Activated T-helper 1 cell treated with anti-CD3 and anti-CD28 coated beads, Interleukin-12 subunit alpha, Interleukin-12 subunit beta, Interleukin-2, Interleukin-4 antibody, amounts not matched to agents 30 ng/mL and 10 ng/mL and 1 ng/mL, durations not matched to agents 14 hours and 24 hours and 36 hours (primary cell): ENCODE measurements around the gene HSD17B2. TPM values are rescaled to one million over a fixed set of nuclear protein-coding genes. Genes with fewer than 3 reads are reported as not detected.
"Not testable (repeated sequence)": the region's sequence is repeated elsewhere in the genome, so short reads cannot be mapped to it uniquely, and the experiment has no call there.

Experiments
- DNase-seq: peaks from one replicate; pipeline ENCODE4 v3.0.0; 2021; ENCODE audit warnings: low spot score
- H3K27ac Mint-ChIP-seq: one replicate; pipeline ENCODE4 v1.8.0; 2021; ENCODE audit warnings: mild to moderate bottlenecking, mixed read lengths
- H3K27me3 Mint-ChIP-seq: one replicate; pipeline ENCODE4 v1.8.0; 2022; ENCODE audit warnings: mild to moderate bottlenecking, moderate library complexity, mixed read lengths; ENCODE audit not compliant: insufficient read depth
- H3K36me3 Mint-ChIP-seq: one replicate; pipeline ENCODE4 v1.8.0; 2021; ENCODE audit warnings: low read depth, mixed read lengths
- H3K4me1 Mint-ChIP-seq: one replicate; pipeline ENCODE4 v1.8.0; 2021; ENCODE audit warnings: low read depth, mixed read lengths
- H3K4me3 Mint-ChIP-seq: one replicate; pipeline ENCODE4 v1.8.0; 2021; ENCODE audit warnings: mild to moderate bottlenecking, moderate library complexity, mixed read lengths
- H3K9me3 Mint-ChIP-seq: one replicate; pipeline ENCODE4 v1.8.0; 2021; ENCODE audit warnings: mixed read lengths
- intact Hi-C: fragments of 100-400 bp; cut with micrococcal nuclease; formaldehyde crosslinking; loops from one replicate; pipeline ENCODE4 v1.15.1; 2024
- total RNA-seq: library from RNA; stranded (reverse); gene quantifications from 2 replicates; pipeline ENCODE4 v1.2.3, GENCODE V29; 2022

Gene HSD17B2
- total RNA-seq, 1 donor from 2014 or later: not detected

DNA sequence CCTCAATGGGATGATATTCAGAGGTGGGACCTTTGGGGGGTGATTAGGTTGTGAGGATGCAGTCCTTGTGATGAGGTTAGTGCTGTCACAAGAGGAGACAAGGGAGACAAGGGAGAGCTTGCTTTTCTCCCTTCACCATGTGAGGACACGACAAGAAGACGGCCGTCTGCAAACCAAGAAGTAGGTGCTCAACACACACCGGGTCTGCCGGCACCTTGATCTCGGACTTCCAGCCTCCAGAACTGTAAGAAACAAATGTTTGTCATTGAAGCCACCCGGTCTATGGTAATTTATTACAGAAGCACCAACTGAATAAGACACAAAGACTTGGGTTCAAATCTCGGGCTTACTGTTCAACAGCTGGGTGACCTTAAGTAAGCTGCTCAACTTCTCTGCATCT, 70.1 kb downstream of the HSD17B2 start:
- Mint-ChIP-seq H3K4me3 (no peak overlapping the region), H3K36me3 (no peaks in the 10 kb centered on the region), H3K4me1 (no peaks in the 10 kb centered on the region), H3K27ac (no peak overlapping the region), H3K27me3 (peaks cover 12% of the 10 kb centered on the region), H3K9me3 (no peaks in the 10 kb centered on the region)
- no peak for DNase-seq
- intact Hi-C loops: no loop called here

DNA sequence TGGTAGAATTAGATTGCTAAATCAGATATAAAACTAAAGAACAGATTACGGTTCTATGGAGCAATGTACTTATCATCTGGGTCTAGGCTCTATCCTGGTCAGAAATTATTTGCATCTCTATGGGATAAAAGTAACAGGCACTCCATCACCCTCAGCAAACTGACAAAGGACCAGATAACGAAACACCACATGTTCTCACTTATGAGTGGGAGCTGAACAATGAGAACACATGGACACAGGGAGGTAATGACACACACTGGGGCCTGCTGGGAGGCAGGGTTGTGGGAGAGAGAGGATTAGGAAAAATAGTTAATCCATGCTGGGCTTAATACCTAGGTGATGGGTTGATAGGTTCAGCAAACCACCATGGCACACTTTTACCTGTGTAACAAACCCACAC, 73.0 kb downstream of the HSD17B2 start:
- Mint-ChIP-seq H3K4me1 (no peaks in the 10 kb centered on the region), H3K9me3 (no peaks in the 10 kb centered on the region), H3K27me3 (peaks cover 12% of the 10 kb centered on the region), H3K27ac (no peak overlapping the region), H3K36me3 (no peaks in the 10 kb centered on the region), H3K4me3 (no peak overlapping the region)
- intact Hi-C loops: no loop called here
- DNase-seq: no peak

DNA sequence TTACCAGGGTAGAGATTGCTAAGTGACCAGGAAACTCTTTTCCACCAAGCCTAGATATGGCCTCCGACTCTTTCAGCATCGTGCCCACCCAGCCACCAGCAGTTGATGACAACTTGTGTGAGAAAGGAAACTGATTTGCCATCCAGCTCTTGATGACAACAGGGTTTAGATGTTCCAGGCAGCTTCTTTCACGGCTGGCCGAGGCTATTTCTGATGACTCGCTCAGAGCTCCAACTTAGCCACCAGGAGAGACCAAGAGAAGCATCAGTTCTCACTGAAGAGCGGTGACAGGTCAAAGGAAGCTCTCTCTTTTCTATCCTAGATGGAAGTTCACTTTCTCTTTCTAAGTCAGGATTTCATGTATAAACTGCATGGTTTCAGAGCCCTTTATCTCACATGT, 73.7 kb downstream of the HSD17B2 start:
- Mint-ChIP-seq H3K9me3 (no peaks in the 10 kb centered on the region), H3K4me1 (no peaks in the 10 kb centered on the region), H3K27me3 (peaks cover 11% of the 10 kb centered on the region), H3K4me3 (no peak overlapping the region), H3K27ac (no peak overlapping the region), H3K36me3 (no peaks in the 10 kb centered on the region)
- DNase-seq: no peak
- intact Hi-C loops: no loop called here

DNA sequence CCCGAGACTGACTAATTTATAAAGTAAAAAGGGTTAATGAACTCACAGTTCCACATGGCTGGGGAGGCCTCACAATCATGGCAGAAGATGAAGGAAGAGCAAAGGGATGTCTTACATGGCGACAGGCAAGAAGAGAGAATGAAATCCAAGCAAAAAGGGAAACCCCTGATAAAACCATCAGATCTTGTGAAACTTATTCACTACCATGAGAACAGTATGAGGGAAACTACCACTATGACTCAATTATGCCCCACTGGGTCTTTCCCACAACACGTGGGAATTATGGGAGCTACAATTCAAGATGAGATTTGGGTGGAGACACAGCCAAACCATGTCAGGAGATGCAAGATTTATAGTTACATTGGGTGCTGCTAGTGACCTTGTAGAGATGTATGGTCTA, 74.2 kb downstream of the HSD17B2 start:
- H3K27me3 Mint-ChIP-seq, H3K9me3 Mint-ChIP-seq, H3K27ac Mint-ChIP-seq, H3K4me1 Mint-ChIP-seq, H3K4me3 Mint-ChIP-seq, H3K36me3 Mint-ChIP-seq, intact Hi-C loops, DNase-seq: not testable (repeated sequence)

DNA sequence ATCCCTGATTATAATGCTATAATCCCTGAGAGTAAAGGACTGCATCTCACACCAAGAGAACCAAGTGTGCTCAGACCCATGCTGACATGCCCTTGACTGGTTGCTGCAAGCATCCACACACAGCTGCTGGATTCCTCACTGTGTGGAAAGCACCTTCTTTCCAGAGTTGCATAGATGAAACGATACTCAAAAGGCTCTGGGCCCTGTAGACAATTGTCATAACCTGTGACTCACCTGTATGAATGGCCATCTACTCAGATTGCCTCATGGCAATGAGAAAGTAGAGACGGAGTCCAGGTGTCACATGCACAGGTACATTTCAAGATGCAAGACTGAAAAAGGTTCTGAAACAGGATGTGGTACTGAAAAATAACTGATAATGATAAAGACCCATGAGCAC, 76.9 kb downstream of the HSD17B2 start:
- no peak for DNase-seq
- Mint-ChIP-seq H3K36me3 (no peaks in the 10 kb centered on the region), H3K4me1 (no peaks in the 10 kb centered on the region), H3K27me3 (no peaks in the 10 kb centered on the region), H3K9me3 (no peaks in the 10 kb centered on the region), H3K4me3 (no peak overlapping the region), H3K27ac (no peak overlapping the region)
- intact Hi-C loops: no loop called here

DNA sequence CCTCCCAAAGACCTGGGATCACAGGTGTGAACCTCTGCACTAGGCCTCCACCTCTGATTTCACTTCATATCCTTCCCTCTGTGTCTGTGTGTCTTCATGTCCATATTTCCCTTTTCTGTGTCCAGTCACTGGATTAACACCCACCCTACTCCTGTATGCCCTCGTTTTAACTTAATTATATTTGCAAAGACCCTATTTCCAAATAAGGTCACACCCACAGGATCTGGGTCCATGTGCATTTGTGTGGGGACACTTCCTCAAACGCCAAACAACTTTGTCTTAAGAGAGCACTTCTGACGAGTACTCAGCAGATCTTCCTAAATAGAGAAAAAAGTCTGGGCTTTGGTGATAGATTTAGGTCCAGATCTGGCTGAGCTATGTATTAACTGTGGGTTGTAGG, 78.7 kb downstream of the HSD17B2 start:
- Mint-ChIP-seq H3K27ac (no peak overlapping the region), H3K36me3 (no peaks in the 10 kb centered on the region), H3K9me3 (no peaks in the 10 kb centered on the region), H3K4me1 (no peaks in the 10 kb centered on the region), H3K4me3 (no peak overlapping the region), H3K27me3 (no peaks in the 10 kb centered on the region)
- DNase-seq: no peak
- intact Hi-C loops: no loop called here

DNA sequence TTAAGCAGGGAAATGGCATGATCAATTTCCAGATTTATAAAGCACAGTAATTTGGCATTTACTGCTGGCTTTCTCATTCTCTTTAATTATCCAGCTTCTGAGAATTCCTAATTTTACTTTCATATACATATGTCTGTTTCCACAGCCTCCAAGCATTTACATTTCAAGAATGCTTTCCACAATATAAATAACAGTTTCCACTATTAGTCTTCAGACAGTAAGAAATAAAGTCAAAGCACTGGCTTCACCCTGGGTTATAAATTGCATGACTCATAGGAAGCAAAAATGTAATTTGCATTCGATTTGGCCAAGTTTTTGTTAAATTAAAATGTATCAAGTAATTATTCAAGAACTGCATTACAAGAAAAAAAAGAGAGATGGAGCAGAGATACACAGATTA, 81.5 kb downstream of the HSD17B2 start:
- no peaks in the 10 kb centered on the region for H3K27me3 Mint-ChIP-seq
- H3K27ac Mint-ChIP-seq: no peak overlapping the region
- no peaks in the 10 kb centered on the region for H3K36me3 Mint-ChIP-seq
- DNase-seq: no peak
- H3K4me3 Mint-ChIP-seq: no peak overlapping the region
- no peaks in the 10 kb centered on the region for H3K9me3 Mint-ChIP-seq
- intact Hi-C loops: no loop called here
- no peaks in the 10 kb centered on the region for H3K4me1 Mint-ChIP-seq

DNA sequence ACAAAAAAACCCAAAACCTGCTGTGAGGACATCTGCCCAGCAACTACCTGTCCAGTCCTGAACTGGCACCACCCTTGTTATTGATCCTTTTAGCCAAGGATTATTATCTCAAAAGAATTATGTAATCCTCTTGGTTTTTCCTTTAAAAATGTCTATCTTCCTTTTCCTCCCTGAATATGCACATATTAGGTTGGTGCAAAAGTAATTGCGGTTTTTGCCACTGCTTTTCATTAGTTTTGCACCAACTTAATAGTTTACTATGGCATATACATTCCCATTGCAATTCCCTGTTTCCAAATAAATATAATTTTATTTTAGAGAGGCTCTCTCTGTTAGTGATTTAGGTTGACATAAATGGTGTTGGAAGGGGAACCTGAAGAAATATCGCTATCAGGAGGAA, 83.7 kb downstream of the HSD17B2 start:
- Mint-ChIP-seq H3K27me3 (peaks cover 5% of the 10 kb centered on the region), H3K4me3 (no peak overlapping the region), H3K4me1 (no peaks in the 10 kb centered on the region), H3K9me3 (no peaks in the 10 kb centered on the region), H3K36me3 (no peaks in the 10 kb centered on the region), H3K27ac (no peak overlapping the region)
- intact Hi-C loops: no loop called here
- DNase-seq: no peak

DNA sequence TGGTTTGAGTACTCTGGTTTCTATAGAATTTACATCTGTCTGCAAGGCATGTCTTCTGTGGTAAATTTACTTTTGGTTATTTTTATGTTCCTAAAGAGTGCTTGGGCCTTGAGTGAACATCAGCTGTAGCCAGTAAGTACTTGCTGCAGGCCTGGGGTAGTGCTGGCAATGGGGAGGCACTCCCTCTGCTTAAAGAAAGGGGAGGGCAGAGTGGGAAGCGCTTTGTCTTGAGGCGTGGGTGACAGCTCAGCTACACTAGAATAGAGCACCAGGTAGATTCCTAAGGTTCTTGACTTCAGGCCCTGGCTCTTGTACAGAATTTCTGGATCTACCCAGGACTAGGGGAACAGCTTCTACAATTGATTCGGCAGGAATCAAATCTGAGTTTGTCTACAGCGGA, 84.4 kb downstream of the HSD17B2 start:
- intact Hi-C loops: no loop called here
- Mint-ChIP-seq H3K36me3 (no peaks in the 10 kb centered on the region), H3K9me3 (no peaks in the 10 kb centered on the region), H3K27me3 (peaks cover 8% of the 10 kb centered on the region), H3K4me3 (no peak overlapping the region), H3K4me1 (no peaks in the 10 kb centered on the region), H3K27ac (no peak overlapping the region)
- DNase-seq: no peak

DNA sequence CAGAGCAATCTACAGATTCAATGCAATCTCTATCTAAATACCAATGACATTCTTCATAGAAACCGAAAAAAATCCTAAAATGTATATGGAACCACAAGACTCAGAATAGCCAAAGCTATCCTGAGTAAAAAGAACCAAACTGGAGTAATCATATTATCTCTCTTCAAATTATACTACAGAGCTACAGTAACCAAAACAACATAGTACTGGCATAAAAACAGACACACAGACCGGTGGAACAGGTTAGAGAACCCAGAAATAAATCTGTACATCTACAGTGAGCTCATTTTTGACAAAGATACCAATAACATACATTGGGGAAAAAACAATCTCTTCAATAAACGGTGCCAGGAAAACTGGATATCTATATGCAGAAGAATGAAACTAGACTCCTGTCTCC, 89.6 kb downstream of the HSD17B2 start:
- peaks cover 19% of the 10 kb centered on the region for H3K27me3 Mint-ChIP-seq
- DNase-seq: no peak
- H3K9me3 Mint-ChIP-seq: no peaks in the 10 kb centered on the region
- no peaks in the 10 kb centered on the region for H3K4me1 Mint-ChIP-seq
- H3K27ac Mint-ChIP-seq: no peak overlapping the region
- H3K4me3 Mint-ChIP-seq: no peak overlapping the region
- H3K36me3 Mint-ChIP-seq: no peaks in the 10 kb centered on the region
- intact Hi-C loops: no loop called here

DNA sequence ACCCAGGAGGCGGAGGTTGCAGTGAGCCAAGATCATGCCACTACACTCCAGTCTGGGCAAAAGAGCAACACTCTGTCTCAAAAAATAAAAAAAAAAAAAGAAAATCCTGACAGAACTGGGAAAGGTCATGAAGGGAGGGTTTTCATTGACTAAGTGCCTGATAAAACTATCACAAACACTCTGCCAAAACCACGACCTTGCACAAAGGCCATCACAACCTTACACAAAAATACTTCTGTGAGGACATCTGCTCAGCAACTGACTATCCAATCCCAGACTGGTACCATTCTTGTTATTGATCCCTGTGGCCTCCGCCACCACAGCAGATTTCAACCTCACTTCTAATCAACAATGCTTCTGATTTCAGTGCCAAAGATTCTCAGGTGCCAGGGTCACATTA, 94.8 kb downstream of the HSD17B2 start:
- intact Hi-C loops: loop anchor here (5.0 kb wide), 1 partner anchor 42 kb away; the partner anchor contains the start of gene MPHOSPH6
- Mint-ChIP-seq H3K27me3 (peaks cover 12% of the 10 kb centered on the region), H3K36me3 (no peaks in the 10 kb centered on the region), H3K4me3 (no peak overlapping the region), H3K27ac (no peak overlapping the region), H3K9me3 (no peaks in the 10 kb centered on the region), H3K4me1 (peaks cover 19% of the 10 kb centered on the region)
- no peak for DNase-seq

DNA sequence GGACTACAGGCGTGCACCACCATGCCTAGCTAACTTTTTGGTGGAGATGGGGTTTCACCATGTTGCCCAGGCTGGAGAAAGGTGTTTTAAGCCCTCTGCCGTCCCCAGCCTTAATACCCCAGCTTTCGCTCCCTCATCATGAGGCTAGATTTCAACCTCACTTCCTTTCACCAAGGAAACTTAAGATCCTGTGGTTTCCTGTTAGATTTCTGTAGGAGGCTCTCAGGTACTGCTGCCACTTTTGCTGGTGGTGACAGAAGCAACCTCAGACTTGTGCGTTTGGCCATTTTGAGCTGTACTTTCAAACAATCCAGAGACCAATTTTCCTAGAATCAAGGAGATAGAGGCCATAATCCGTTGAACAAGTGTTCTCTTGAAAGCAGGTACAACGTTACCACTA, 98.7 kb downstream of the HSD17B2 start:
- peak overlapping the region; percentile 39 for H3K4me3 Mint-ChIP-seq
- peaks cover 6% of the 10 kb centered on the region for H3K27me3 Mint-ChIP-seq
- intact Hi-C loops: loop anchor here (5.0 kb wide), 1 partner anchor 39 kb away; the partner anchor contains the start of gene MPHOSPH6
- H3K27ac Mint-ChIP-seq: no peak overlapping the region
- H3K4me1 Mint-ChIP-seq: peaks cover 21% of the 10 kb centered on the region
- H3K9me3 Mint-ChIP-seq: no peaks in the 10 kb centered on the region
- H3K36me3 Mint-ChIP-seq: peaks cover 10% of the 10 kb centered on the region
- DNase-seq: no peak

DNA sequence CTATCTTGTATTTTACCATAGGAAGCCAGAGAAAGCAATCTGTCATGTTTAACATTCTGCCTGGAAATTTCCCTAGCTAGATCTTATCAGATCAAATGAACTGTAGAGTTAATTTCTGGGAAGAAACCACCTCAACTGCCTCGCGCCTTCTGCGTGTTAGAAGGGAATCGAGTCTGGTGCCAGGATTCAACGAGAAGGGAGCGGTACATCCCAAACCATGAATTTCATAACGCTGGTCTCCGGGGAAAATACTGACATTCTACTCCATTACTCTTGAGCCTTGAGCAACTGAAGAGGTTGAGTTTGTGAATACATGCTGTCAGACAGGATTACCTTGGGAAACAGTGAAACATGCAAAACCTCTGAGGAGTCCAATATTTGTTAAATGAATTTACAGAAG, 99.8 kb downstream of the HSD17B2 start:
- intact Hi-C loops: loop anchor here (5.0 kb wide), 1 partner anchor 37 kb away; the partner anchor contains the start of gene MPHOSPH6
- peaks cover 6% of the 10 kb centered on the region for H3K27me3 Mint-ChIP-seq

DNA sequence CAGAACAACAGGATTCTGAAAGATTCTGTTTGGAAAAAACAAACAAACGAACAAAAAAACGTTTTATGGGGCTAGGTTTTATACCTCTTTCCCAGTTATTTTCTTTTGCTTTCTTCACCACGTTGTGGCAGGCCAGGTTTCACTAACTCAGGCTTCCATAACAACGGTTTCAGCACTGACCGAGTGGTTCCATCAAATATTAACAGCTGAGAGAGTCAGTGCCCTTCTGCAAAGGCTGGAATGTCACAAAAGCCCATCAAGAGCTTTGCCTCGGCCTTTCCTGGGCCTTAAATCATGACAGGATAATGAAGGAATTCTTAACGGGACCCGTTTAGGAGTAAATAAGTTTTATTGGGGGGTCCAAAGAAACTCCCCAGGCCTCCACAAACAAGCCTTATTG, 100.8 kb downstream of the HSD17B2 start:
- intact Hi-C loops: no loop called here
- Mint-ChIP-seq H3K9me3 (no peaks in the 10 kb centered on the region), H3K27ac (no peak overlapping the region), H3K4me3 (no peak overlapping the region), H3K4me1 (peaks cover 24% of the 10 kb centered on the region), H3K36me3 (peaks cover 12% of the 10 kb centered on the region), H3K27me3 (peaks cover 6% of the 10 kb centered on the region)
- DNase-seq: no peak

More for the DNA sequence above, 99.8 kb downstream of the HSD17B2 start:
- Mint-ChIP-seq H3K36me3 (peaks cover 12% of the 10 kb centered on the region), H3K4me1 (peaks cover 24% of the 10 kb centered on the region), H3K4me3 (no peak overlapping the region), H3K9me3 (no peaks in the 10 kb centered on the region), H3K27ac (no peak overlapping the region)
- no peak for DNase-seq
